NOMO-1 treated with DMSO at 0.1 percent for 48 hours (cell line): Measurements from ENCODE around the gene PHGDH.

Experiments used
- DNase-seq: peaks from one replicate; lab custom pipeline; 2025; ENCODE audit not compliant: unreplicated experiment; lab: John Stamatoyannopoulos, UW

The PHGDH gene

DNA sequence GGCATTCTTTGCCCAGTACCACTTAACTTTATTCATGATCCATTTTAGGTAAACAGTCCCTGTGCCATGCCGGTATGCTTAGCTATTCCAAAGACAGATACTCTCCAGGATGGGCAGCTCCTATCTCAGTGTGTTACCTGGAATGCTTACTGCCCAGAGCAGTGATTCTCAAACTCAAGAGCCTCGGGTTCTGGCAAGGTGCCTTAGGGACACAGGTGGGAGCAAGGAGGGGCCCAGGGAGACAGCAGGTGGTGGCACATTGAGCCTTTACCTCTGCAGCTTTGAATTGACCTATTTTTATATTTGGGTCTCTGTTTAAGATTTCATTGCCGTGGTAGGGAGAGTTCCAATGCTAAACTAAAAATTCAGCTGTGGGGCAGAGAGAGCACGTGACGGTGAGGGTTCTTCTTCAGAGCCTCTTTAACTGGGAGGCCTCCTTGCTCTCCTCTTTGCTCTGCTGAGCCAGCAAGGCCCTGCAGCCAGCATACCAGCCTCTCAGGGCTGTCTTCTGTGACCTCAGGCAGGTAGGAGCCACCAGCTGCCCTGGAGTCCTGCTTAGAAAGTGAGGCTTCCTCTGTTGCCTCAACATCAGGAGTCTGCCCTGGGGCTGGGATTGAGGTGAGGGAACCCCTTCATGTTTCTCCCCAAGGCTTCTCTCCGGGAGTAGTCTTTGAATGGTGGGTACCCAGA is 20.2 kb downstream of the PHGDH start:
- DNase-seq: no peak

DNA sequence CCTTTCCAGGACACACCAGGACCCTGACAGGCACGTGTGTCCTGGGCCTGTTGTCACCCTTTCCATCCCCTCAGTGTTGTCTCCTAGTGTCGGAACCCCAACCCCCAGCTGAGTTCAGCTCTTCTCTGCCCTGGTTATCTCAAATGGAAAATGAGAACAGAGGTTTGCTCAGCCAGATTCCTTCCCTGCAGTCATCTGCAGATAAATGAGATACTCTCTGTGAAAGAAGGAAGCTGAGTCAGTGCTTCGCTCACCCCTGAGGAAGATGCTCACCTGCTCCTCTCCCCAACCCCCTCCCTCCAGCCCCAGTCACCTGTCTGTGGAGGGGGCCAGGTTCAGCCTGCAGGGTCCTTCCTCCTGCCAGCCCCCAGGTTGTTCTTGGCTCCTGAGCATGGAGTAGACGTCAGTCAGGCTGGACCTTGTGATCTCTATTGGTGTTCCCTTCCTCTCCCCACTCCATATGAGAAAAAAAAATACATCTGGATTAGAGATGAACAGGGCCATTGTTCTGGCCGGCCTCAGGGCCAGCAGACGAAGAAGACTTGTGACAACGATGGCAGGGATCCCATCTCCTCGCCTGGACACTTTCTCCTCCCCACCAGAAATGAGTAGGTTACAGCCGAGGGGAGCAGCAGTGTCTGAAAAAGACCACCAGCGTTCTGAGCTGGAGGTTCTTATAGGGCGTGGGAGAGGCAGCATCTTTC is 20.9 kb downstream of the PHGDH start:
- no peak for DNase-seq

GRCh38 chr1:119733754-119734153 is 22.0 kb downstream of the PHGDH start:
- DNase-seq: no peak

- no peak for DNase-seq
Observed at GRCh38 chr1:119735217-119735616, 23.5 kb downstream of the PHGDH start.

- DNase-seq: no peak
Observed at GRCh38 chr1:119736649-119737039, 24.9 kb downstream of the PHGDH start.

DNA sequence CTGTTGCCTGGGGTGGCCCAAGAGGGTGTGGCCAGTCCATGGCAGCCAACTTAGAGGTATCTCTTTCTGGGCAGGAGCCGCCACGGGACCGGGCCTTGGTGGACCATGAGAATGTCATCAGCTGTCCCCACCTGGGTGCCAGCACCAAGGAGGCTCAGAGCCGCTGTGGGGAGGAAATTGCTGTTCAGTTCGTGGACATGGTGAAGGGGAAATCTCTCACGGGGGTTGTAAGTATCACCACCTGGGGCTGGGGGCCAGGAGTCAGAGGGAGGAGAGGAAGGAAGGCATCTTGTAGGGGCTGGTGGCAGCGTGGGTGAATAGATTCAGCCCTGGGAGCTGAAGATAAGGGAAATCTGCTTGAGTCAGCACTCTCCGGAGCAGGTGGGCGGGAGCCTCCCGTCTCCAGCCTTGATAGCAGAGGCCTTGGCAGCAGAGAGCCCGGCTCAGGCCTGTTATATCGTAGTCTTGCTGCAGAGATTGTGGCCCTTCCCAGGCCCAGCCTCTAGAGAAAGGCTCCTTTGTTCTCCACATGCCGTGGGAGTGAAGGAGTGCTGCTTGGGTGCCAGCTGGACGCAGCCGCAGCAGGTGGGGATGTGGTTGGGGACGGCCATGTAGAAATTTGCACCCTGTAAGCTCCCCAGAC is 25.4 kb downstream of the PHGDH start:
- no peak for DNase-seq

GRCh38 chr1:119738100-119738720 is 26.5 kb downstream of the PHGDH start:
- DNase-seq: no peak

DNA sequence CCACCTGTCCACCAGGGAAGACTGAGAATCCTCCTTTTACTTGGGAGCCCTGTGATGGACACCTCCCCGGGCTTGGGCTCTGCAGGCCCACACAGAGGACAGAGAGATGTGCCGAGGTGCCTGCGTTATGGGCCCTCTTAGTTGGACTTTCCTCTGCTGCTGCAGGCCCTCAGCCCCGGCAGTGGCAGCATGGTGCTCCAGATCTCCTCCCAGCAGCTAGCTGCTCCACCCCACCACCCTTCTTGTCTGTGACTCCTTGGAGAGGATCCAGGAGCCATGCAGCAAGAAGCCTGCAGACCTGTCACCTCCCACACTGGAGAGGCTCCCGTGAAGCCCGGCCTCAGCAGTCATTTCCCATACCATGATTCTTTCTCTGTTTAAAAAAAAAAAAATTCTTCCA is 27.4 kb downstream of the PHGDH start:
- DNase-seq: no peak

GRCh38 chr1:119740261-119740660 is 28.5 kb downstream of the PHGDH start:
- no peak for DNase-seq

- no peak for DNase-seq
Observed at GRCh38 chr1:119740896-119741780, 29.4 kb downstream of the PHGDH start.

DNA sequence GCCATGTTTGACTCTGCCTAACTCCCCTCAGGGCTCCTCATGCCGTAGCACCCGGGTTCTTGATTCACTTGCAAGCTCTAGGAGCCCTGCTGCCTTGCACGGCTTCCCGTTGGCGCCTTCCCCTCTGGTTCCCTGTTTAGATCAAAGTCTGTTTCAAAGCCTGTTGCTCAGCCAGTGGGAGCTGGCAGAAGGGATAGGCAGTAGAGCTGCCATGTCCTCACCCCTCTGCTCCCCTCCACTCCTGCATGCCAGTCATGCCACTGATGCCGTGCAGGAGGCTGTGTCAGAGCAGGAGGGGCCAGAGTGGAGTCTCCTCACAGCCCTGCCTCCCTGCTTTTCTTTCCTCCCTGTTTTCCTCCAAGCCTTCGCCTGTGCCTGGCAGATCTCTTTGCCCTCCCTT is 30.5 kb downstream of the PHGDH start:
- DNase-seq: no peak

DNA sequence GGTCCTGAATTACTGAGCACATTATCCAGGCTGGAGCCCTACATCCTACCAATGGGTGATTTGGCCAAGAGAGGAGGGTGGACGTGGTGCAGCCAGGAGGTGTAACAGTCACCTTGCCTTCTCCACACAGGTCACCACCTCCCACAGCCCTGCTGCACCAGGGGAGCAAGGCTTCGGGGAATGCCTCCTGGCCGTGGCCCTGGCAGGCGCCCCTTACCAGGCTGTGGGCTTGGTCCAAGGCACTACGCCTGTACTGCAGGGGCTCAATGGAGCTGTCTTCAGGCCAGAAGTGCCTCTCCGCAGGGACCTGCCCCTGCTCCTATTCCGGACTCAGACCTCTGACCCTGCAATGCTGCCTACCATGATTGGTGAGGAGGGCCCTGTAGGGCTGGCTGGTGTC is 30.9 kb downstream of the PHGDH start:
- no peak for DNase-seq

- no peak for DNase-seq
Observed at GRCh38 chr1:119743308-119743707, 31.6 kb downstream of the PHGDH start.

GRCh38 chr1:119743776-119744597 is 32.3 kb downstream of the PHGDH start:
- peak; percentile 63 for DNase-seq

- DNase-seq: no peak
Observed at GRCh38 chr1:119744598-119744942, 32.8 kb downstream of the PHGDH start.

DNA sequence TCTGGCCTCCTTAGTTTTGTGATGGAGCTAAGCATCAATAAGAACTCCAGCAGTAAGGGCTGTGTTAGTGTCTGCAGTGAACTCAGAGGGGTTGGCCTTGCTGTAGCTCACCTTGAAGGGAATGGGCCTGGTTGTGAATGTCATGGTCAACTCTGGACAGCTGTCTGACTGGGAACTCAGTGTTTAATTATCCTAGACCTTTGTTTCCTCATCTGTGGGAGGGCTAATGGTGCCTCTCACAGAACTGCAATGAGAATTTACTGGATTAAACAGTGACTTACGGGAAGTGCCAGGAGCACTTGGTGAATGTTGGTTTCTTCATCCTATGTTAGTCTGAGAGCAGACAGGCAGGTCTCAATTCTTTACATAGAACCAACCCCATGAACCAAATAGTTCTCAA is 33.3 kb downstream of the PHGDH start:
- no peak for DNase-seq

GRCh38 chr1:119747451-119747850 is 35.7 kb downstream of the PHGDH start:
- DNase-seq: no peak

DNA sequence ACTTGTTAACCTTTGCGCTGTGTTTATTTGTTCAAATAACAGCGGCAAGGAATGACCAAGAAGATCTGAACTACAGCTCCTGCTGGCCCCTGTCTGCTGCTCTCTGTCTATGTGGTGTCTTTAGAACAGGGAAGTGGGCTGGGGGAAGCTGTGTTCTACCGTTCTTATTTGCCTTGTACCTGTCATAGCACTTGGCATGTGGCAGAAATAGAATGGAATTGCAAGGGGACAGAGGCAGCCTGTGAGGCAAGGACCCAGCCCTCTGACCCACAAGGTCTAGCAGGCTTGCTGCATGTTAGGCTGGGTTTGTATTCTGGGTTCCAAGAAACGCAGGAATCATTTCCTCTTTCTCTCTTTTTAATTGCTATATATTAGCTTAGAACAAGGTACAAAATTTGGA is 36.3 kb downstream of the PHGDH start:
- no peak for DNase-seq

- no peak for DNase-seq
Observed at GRCh38 chr1:119752592-119752991, 40.9 kb downstream of the PHGDH start.

- DNase-seq: no peak
Observed at GRCh38 chr1:119758584-119758983, 46.9 kb downstream of the PHGDH start.
